Measurements from ENCODE around the gene WDR72. TPM values are rescaled to one million over a fixed set of nuclear protein-coding genes. Genes with fewer than 3 reads are reported as not detected.

The WDR72 gene
- total RNA-seq, 3 donors from 2014 or later (not counting 1 experiment from before 2014, with no cell fraction given), result 1.6 TPM; not detected in 2

DNA sequence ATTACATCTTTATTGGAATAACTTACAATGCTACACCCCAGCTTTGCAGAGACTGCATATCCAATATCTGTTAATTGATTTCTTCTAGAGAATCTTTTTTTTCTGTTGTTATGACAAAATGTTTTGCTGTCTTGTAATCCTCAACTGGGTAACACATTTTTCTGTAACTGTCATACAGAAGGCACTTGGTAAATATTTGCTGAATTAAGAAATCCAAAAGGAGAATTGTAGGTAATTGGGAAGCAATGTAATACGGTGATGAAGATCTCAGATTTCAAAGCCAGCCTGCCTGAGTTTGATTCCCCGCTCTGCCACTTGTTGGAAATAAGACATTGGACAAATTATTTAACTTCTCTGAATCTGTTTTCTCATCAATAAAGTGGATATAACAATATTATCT is 169.1 kb downstream of the WDR72 start:
- no peak for TF ChIP-seq CTCF (IDR thresholded peaks at IDR 0.05)
- H3K4me3 Mint-ChIP-seq, result no peak overlapping the region
- ATAC-seq (no peak), DNase-seq (no peak)
- WGBS (ENCODE audit: insufficient coverage), result 67% methylated on average over 1 of the region's 2 CpGs
- no peaks in the 10 kb centered on the region for H3K36me3 ChIP-seq (ENCODE audit: control insufficient read depth, insufficient read depth, low read length)
- H3K4me1 Mint-ChIP-seq, result no peaks in the 10 kb centered on the region
- peaks cover 7 to 8% of the 10 kb centered on the region in 2 donors for H3K9me3 Mint-ChIP-seq
- no peaks in the 10 kb centered on the region for H3K4me1 ChIP-seq (ENCODE audit: control insufficient read depth, insufficient read depth, low read length)
- H3K9me3 ChIP-seq (ENCODE audit: control insufficient read depth, insufficient read depth, low read length), result no peaks in the 10 kb centered on the region
- H3K36me3 Mint-ChIP-seq, result no peaks in the 10 kb centered on the region
- H3K27me3 ChIP-seq (ENCODE audit: control insufficient read depth, insufficient read depth, low read length), result no peaks in the 10 kb centered on the region
- intact Hi-C loops (cut with micrococcal nuclease), result no loop called here
- no peak overlapping the region for H3K27ac ChIP-seq (ENCODE audit: low read length)
- H3K4me3 ChIP-seq (ENCODE audit: low read length), result no peak overlapping the region
- no peak overlapping the region for H3K27ac Mint-ChIP-seq
- no peaks in the 10 kb centered on the region for H3K27me3 Mint-ChIP-seq (ENCODE audit: low read depth in 2 of 2)

- Mint-ChIP-seq H3K9me3 (peaks cover 8 to 11% of the 10 kb centered on the region in 2 donors), H3K4me1 (no peaks in the 10 kb centered on the region), H3K4me3 (no peak overlapping the region), H3K27me3 (ENCODE audit: low read depth in 2 of 2) (no peaks in the 10 kb centered on the region), H3K36me3 (no peaks in the 10 kb centered on the region), H3K27ac (no peak overlapping the region)
- no peak for ATAC-seq
- Histone ChIP-seq H3K36me3 (ENCODE audit: control insufficient read depth, insufficient read depth, low read length) (no peaks in the 10 kb centered on the region), H3K27me3 (ENCODE audit: control insufficient read depth, insufficient read depth, low read length) (no peaks in the 10 kb centered on the region), H3K9me3 (ENCODE audit: control insufficient read depth, insufficient read depth, low read length) (no peaks in the 10 kb centered on the region), H3K27ac (ENCODE audit: low read length) (no peak overlapping the region), H3K4me3 (ENCODE audit: low read length) (no peak overlapping the region), H3K4me1 (ENCODE audit: control insufficient read depth, insufficient read depth, low read length) (no peaks in the 10 kb centered on the region)
- no peak for TF ChIP-seq CTCF (IDR thresholded peaks at IDR 0.05)
- WGBS (ENCODE audit: insufficient coverage), result 79% methylated on average over 4 of the region's 5 CpGs
- intact Hi-C loops (cut with micrococcal nuclease), result no loop called here
- DNase-seq, result no peak
These were observed 169.9 kb downstream of the WDR72 start for GRCh38 chr15:53589520-53590057.

GRCh38 chr15:53588773-53589172 is 170.7 kb downstream of the WDR72 start:
- H3K36me3 ChIP-seq (ENCODE audit: control insufficient read depth, insufficient read depth, low read length), result no peaks in the 10 kb centered on the region
- peaks cover 8 to 12% of the 10 kb centered on the region in 2 donors for H3K9me3 Mint-ChIP-seq
- no peaks in the 10 kb centered on the region for H3K36me3 Mint-ChIP-seq
- intact Hi-C loops (cut with micrococcal nuclease), result no loop called here
- no peak for TF ChIP-seq CTCF (IDR thresholded peaks at IDR 0.05)
- ATAC-seq (no peak), DNase-seq (no peak)
- no peaks in the 10 kb centered on the region for H3K4me1 ChIP-seq (ENCODE audit: control insufficient read depth, insufficient read depth, low read length)
- no peaks in the 10 kb centered on the region for H3K27me3 ChIP-seq (ENCODE audit: control insufficient read depth, insufficient read depth, low read length)
- no peaks in the 10 kb centered on the region for H3K9me3 ChIP-seq (ENCODE audit: control insufficient read depth, insufficient read depth, low read length)
- H3K27ac Mint-ChIP-seq, result no peak overlapping the region
- H3K4me1 Mint-ChIP-seq, result no peaks in the 10 kb centered on the region
- H3K4me3 ChIP-seq (ENCODE audit: low read length), result no peak overlapping the region
- H3K27me3 Mint-ChIP-seq (ENCODE audit: low read depth in 2 of 2), result no peaks in the 10 kb centered on the region
- H3K4me3 Mint-ChIP-seq, result no peak overlapping the region
- 94% methylated on average over 1 of the region's 1 CpG for WGBS (ENCODE audit: insufficient coverage)
- no peak overlapping the region for H3K27ac ChIP-seq (ENCODE audit: low read length)

GRCh38 chr15:53586799-53587198 is 172.7 kb downstream of the WDR72 start:
- DNase-seq (no peak), ATAC-seq (no peak)
- peaks cover 5 to 10% of the 10 kb centered on the region in 2 donors for H3K9me3 Mint-ChIP-seq
- H3K4me3 Mint-ChIP-seq, result no peak overlapping the region
- intact Hi-C loops (cut with micrococcal nuclease), result no loop called here
- no peak overlapping the region for H3K27ac Mint-ChIP-seq
- Histone ChIP-seq H3K27ac (ENCODE audit: low read length) (no peak overlapping the region), H3K27me3 (ENCODE audit: control insufficient read depth, insufficient read depth, low read length) (no peaks in the 10 kb centered on the region), H3K4me3 (ENCODE audit: low read length) (no peak overlapping the region), H3K9me3 (ENCODE audit: control insufficient read depth, insufficient read depth, low read length) (no peaks in the 10 kb centered on the region), H3K36me3 (ENCODE audit: control insufficient read depth, insufficient read depth, low read length) (no peaks in the 10 kb centered on the region), H3K4me1 (ENCODE audit: control insufficient read depth, insufficient read depth, low read length) (no peaks in the 10 kb centered on the region)
- no peaks in the 10 kb centered on the region for H3K4me1 Mint-ChIP-seq
- H3K27me3 Mint-ChIP-seq (ENCODE audit: low read depth in 2 of 2), result no peaks in the 10 kb centered on the region
- no peak for TF ChIP-seq CTCF (IDR thresholded peaks at IDR 0.05)
- WGBS (ENCODE audit: insufficient coverage), result 26% methylated on average over 3 of the region's 3 CpGs
- no peaks in the 10 kb centered on the region for H3K36me3 Mint-ChIP-seq

Measured in natural killer cell (primary cell).